Amniotic stem cell (primary cell): ENCODE results near the gene ACOT4.
"Not testable (repeated sequence)": the region's sequence is repeated elsewhere in the genome, so short reads cannot be mapped to it uniquely, and the experiment has no call there.

Experiments
- DNase-seq: peaks from one replicate; lab custom pipeline; 2025; lab: John Stamatoyannopoulos, UW

The ACOT4 gene

GRCh38 chr14:73633116-73634010, 41.7 kb downstream of the ACOT4 start:
- DNase-seq, result peak; percentile 17

DNA sequence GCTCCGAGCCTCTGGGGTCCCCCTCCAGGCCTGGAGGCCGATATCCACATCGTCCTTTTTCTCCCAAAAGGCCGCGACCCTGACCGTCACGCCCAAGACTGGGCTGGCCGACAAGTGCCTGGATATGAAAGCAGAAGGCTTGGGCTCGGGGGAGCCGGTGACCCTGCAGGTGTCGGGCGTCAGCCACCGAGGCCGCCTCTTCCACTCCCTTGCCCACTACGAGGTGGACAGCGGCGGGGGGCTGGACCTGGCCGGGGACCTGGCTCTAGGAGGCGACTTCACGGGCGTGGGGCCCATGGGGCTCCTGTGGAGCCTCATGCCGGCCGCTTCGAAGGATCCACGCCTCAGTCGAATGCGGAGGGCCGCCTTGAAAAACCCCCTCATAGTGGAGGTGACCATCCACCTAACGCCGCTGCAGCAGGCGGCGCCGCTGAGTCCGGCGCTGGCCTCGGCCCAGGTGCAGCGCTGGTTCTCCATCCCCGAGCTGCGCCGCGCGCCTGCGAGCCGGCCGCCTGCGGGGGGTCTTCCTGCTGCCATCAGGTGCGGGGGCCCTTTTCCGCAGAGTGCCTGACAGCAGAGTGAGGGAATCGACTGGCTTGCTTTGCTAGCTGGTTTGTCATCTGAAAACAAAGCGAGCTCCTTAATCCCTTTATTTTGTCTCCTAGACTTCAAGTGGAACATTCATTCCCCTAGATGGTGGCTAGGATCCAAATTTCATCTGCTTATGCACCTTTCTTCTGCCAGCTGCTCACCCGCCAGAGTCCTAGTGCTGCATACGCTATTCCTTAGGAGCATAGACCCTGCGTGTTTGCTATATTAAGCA, 42.5 kb downstream of the ACOT4 start:
- no peak for DNase-seq

GRCh38 chr14:73636355-73636754, 44.7 kb downstream of the ACOT4 start:
- not testable (repeated sequence) for DNase-seq

GRCh38 chr14:73637830-73638229, 46.2 kb downstream of the ACOT4 start:
- no peak for DNase-seq

DNA sequence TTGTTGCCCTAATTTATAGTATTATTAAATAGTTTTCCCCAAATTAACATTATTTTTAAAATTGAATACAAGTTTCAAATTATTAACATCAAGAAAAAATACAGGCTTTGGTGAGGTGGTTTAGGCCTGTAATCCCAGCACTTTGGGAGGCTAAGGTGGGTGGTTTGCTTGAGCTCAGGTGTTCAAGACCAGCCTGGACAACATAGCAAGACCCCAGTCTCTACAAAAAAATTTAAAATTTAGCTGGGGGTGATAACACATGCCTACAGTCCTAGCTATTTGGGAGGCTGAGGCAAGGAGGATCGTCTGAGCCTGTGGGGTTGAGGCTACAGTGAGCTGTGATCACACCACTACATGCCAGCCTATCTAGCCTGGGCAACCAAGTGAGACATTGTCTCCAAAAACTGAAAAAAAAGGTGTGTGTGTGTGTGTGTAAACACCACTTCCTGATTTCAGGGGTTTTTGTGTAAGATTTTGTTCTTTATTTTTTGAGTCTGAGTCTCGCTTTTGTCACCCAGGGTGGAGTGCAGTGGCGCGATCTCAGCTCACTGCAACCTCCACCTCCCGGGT, 49.2 kb downstream of the ACOT4 start:
- DNase-seq, result no peak

- DNase-seq, result peak; percentile 77
These were observed 53.0 kb downstream of the ACOT4 start, which contains the start of gene DNAL1 for GRCh38 chr14:73644531-73645247. Gene DNAL1 (plus strand): TSS chr14:73644986. CDS start chr14:73645040, 54 bp downstream.

GRCh38 chr14:73645248-73645610, 53.6 kb downstream of the ACOT4 start:
- DNase-seq, result no peak
